Measurements from ENCODE around the gene IL4I1.
A peak's percentile ranks its signal among the peaks of the same experiment; 100 is the strongest.

- TF ChIP-seq CTCF (conservative IDR thresholded peaks at IDR 0.05; ENCODE audit: low read depth, low read length), result no peak
- TF ChIP-seq POLR2A (IDR thresholded peaks at IDR 0.05; ENCODE audit: low read depth, low read length), result peak; percentile 77
- no peak for TF ChIP-seq RFX5 (IDR thresholded peaks at IDR 0.05; ENCODE audit: low read depth, low read length)
- no peak for TF ChIP-seq RAD21 (IDR thresholded peaks at IDR 0.05; ENCODE audit: low read length)
- TF ChIP-seq ELK1 (IDR thresholded peaks at IDR 0.05; ENCODE audit: borderline replicate concordance, low read depth, low read length), result no peak
- TF ChIP-seq MXI1 (IDR thresholded peaks at IDR 0.05; ENCODE audit: borderline replicate concordance, low read depth, low read length), result no peak
Observed at GRCh38 chr19:49929121-49929610, 32.5 kb upstream of the IL4I1 start, which contains the start of the genes ATF5 and NUP62.
